GM19193 (cell line): ENCODE measurements around the gene RXRA.

Experiments
- POLR2A ChIP-seq: IDR thresholded peaks from 4 replicates; pipeline ENCODE4 v1.6.1; 2011; ENCODE audit not compliant: insufficient read depth, insufficient read length; ENCODE audit errors: extremely low read depth

RXRA gene

DNA sequence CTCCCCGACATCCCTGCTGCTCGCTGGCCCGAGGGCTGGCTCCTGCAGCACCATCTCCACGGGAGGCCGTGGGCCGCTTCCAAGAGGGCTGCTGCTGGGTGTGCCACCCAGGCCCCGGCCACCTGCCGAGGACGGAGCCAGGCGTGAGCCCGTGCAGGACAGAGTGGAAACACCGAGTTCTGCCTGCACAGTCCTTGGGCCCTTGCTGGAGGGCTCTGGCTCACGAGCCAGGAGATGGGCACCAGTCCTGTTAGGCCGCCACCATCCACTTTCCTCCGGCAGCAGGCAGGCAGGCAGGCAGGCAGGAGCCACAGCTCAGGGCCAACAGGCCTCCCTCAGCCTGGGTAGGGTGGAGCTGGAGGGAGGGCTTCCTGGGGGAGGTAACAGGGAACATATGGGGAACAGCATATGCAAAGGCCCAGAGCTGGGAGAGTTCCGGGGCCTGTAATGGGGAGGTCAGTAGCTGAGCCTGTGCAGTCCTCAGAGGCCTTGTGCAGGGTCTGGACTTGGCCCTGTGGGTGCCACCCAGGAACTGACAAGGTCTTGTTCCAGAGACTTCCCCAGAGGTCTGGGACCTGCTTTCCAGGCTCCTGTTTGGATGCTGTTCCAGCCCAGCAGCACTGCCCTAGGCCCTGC lies 31.9 kb downstream of the RXRA start:
- TF ChIP-seq POLR2A: no peak

DNA sequence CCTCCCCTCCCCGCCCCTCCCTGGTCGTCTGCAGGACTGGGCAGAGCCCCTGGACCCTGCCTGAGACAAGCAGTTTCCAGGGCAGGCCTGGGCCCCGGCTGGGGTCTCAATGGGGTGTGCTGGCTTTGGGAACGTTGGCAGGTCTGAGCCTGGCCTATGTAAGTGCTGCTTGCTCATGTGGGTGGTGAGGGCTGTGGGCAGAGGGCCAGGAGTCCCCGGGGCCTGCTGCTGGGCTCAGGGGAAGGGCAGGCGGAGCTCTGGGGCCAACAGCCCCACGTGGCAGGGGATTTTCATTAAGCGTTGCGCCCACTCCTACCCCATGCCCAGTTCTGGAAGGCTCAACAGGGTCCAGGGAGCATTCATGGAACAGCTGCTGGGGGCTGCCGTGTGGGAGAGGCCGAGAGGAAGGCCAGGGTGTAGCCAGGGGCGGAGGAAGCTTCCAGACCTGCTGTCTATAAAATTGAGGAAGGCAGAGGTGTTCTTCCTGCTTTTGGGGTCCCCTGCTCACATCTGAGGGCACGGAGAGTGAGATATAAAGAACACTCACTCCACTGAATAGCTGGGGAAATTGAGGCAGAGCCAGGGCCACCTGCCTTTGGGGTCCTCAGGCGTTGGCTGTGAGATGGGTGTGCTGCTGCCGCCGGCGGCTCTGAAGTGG lies 32.5 kb downstream of the RXRA start:
- TF ChIP-seq POLR2A: no peak

DNA sequence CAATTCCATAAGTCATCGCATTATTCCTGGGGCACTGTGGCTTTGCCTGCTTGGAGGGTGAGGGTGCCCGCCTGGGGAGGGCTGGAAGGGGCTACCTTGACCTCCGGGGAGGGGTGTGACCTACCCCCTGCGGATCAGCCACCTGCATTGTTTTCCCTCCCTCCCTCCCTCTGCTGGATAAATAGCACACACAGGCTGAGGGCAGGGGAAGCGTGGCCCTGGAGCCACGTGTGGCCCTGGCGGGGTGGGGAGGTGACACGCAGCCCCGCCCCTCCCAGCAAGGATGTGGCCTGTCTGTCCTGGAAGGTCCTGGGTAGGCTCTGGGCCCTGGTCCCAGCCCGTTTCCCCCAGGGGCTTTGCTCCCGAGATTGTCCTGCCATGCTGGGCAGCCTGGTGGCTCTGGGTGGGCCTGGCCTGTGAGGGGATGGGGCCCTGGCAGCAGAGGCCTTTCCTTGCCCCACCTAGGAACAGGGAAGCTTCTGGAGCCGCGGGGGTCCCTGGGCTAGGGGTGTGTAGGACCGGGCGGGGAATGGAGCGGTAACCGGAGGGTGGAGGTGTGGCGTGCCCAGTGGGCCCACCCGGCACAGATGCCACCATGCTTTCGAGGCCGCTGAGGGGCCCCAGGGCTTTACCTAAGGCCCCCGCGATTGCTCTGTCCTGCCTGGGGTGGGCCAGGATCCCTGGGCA lies 33.4 kb downstream of the RXRA start:
- no peak for TF ChIP-seq POLR2A

DNA sequence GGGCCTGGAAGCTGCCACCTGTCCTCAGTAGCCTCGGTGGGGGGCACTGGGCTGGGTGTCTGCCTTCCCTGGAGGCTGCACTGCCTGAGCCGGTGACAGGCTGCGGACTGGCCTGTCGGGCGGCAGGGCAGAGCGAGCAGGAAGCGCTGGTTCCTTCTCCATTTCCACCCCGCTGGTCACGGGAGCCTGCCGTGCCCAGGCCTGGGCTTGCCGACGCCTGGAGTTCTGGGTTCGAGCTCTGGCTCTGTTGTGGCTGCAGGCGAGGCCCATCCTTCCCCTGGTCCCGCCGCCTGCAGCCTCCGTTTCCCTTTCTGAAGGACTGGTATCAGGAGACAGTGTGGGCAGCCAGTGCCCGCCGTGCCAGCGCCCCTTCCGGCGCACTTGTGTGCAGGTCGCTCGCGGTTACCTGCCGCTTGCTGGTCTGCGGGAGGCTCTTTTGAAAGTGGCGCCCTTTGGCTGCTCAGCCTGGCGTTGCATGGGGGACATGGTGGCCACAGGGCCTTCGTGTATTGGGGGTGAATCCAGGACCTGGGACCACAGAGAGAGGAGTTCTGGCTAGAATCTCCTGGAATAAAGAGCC lies 34.0 kb downstream of the RXRA start:
- TF ChIP-seq POLR2A: no peak

DNA sequence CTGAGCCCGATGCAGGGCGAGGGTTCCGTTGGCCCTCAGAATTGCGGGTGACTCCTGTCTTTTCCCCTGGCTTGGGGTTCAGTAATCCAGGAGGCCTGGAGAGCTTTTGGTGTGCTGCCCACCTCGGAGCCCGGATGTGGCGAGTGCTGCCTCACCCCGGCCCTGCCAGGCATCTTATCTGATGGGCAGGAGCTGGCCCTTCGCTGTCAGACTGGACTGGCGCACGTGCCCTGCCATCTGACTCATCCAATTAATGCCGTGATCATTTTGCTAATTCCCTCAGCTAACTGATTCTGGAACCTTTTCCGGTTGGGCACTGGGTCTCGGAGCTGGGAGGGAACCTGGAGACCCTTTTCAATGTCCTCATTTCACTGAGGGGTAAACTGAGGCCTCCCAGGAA lies 34.6 kb downstream of the RXRA start:
- TF ChIP-seq POLR2A: no peak

DNA sequence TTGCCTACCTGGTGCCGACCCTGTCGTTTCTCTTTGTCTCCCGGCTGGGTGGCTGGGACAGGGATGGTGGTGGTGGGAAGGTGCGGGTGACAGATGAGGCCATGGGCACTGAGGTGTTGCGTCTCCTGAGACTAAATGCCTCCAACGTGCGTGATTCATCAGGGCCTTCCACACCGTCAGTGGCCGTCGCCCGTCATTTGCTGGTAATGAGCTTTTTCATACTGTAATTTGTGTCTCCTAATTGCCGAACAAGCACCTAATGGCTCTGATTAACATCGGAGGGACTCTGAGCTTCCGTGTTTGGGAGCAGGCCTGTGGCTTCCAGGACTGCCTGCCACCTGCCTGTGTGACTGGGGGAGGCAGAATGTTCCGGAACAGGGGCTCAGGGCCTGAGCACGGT lies 35.2 kb downstream of the RXRA start:
- no peak for TF ChIP-seq POLR2A

DNA sequence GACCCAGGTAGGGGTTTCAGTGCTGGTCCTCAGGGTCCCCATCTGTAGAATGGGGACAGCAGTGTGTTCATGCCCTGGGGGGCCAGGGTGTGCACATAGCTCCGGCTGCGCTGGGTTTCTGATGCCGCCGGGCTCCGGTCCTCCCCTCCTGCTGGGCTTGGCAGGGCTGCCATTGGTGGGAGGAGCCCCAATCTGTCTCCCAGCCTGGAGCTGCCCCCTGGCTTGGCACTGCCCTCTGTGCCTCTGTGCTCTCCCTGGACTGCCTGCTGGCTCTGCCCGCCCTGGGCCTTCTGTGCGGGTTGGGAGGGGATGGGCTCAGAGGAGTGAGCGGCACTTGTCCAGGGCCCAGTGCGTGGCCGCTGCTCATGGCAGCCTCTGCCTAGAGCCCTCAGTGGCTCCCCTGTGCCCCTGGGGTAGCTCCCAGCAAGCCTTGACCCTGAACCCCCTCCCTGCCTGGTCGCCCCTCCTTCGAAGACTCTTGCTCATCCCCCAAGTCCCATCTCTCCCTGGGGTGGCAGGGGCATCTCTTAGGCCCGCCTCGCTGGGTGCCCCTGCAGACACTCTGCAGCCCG lies 35.7 kb downstream of the RXRA start:
- TF ChIP-seq POLR2A: no peak

DNA sequence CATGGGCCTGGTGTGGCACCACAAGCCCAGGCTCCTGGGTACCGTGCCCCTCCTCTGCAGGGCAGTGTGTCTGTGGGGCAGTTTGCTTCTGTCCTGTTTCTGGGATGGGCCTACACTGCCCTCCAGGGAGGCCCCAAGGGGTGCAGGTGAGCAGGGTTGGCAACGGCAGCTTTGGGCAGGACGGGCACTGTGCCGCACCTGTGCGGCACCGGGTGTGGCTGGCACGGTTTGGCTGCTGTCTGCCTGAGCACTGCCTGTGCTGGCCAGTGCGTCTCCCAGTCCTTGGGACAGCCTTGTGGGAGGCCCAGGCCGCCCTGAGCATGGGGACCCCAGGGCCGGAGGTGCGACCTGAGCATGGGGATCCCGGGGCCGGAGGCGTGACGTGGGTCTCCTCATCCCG lies 37.2 kb downstream of the RXRA start:
- no peak for TF ChIP-seq POLR2A

DNA sequence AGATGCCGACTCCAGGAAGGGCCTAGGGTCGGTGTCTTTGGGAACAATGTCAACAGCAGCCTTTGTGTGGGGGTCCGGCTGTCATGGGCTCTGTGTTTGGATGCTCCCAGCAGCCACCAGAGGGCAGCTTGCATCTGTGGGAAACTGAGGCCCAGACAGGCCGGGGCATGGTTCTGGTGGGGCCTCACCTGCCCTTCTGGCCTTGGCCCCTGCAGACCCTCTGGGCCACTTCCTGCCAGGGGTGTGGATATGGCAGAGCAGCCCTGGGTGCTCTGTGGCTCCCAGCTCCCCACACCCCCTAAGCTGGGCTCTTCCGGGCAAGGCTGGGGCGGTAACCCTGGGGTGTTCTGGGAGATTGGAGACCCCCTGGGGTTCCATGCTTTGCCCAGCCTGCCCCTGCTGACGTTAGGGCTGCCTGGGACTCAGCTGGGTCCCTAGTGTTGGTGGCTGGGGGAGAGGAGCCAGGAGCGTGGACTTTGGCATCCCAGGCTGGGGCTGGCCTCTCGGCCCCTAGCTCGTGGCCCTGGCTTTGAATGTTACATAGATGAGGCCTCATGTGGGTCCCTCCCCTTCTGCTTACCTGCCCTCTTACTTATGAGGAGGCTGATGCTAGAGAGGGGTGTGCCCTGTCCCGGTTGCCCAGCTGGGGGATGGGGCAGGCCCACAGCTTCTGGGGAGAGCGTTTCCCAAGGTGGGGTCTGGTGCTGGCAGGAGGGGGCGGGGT lies 38.3 kb downstream of the RXRA start:
- TF ChIP-seq POLR2A: no peak

DNA sequence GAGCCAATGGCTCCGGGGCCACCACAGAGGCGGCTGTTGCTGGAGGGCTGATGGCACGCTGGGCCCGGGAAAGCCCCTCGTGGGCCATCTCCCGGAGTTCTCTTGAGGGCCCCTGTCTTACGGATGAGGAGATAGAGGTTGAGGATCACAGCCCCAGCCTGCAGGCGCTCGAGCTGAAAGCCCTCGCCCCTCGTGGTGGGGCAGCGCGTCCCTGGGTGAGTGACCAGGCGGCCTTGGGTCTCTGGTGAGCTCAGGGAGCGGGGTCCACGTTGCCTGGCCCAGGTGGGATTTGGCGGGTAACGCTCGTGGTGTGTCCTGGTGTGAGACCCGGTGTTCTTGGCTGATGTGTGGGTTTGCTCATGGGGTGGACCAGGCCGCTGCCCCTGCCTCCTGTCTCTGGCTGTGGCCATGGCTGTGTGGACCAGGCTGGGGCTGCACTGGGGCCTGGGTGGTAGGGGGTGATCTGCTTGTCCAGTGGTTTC lies 38.9 kb downstream of the RXRA start:
- no peak for TF ChIP-seq POLR2A

DNA sequence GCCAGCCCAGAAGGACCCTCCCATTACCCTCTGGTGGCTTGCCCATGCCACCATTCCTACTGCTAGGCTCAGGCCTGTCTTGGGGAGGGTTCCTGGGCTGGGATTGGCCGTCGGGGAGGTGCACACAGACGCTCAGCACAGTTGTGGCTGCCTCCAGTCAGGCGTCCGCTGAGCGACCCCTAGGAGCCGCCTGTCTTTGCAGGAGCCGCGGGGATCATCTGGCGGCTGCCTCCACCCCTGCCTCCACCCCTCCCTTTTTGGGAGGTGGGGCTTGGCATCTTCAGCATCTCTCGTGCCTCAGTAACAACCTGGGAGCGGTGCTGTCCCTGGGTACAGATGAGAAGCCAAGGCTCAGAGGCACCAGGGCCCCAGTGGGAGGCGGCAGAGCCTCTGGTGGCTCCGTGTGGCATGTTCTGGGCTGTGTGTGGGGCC lies 39.6 kb downstream of the RXRA start:
- TF ChIP-seq POLR2A: no peak

DNA sequence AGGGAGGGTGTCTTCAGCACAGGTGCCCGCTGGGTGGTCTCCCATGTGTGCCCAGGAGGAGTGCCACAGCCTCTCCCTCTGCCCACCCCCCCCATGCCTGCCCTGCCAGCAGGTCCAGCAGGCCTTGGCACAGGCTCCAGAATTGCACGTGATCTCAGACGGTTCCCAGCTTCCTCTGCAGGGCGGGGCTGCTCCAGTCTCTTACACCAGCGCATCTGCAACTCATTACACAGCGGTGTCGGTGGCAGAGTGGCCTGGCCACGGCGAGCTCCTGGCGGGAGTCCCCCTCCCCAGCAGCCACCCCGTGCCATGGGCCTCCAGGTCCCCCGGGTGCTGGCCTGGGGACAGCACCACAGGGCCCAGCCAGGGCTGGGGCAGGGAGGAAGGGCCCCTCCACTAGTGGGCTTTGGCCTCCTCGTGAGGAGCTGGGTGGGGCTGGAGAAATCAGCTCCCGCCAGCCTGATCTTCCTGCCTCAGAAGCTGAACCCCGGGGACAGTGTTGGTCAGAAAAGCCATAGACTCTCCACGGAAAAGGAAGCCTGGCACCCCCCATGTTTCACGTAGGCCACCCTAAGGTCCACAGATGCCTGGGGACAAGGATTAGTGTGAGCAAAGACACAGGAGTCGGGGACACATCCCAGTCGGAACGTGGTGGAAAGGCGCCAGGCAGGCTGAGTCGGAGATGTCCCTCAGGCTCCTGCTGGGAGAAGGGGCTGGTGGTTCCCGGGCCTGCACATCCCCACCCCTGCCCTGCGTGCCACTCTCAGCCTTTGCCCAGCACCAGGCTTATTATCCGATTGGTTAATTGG lies 40.2 kb downstream of the RXRA start:
- no peak for TF ChIP-seq POLR2A

DNA sequence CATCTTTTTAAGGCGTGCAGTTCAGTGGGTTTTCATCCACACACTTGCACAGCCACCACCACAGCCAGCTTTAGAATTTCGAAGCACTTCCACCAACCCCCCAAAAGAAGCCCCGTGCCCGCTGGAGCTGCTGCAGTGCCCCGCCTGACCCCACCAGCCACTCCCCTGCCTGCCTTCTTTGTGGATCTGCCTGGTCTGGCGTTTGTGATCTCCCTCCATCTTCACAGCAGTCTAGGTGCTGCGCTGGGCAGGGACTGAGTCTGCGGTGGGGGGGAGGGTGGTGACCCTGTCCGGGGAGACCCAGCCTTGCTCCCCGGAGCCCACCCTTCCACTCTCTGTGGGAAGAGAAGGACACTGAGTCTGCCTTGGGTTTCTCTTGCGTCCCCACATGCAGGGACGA lies 40.8 kb downstream of the RXRA start:
- TF ChIP-seq POLR2A: no peak
